Activated B cell treated with CpG ODN at 0.5 μM for 24 hours (primary cell): ENCODE data around the gene APOBEC4. TPM values are rescaled to one million over a fixed set of nuclear protein-coding genes. Genes with fewer than 3 reads are reported as not detected.

ENCODE experiments used
- ATAC-seq: fragments of 200-7000 bp; cut with Tn5 transposase; one replicate; pipeline ENCODE4 v1.10.0; 2021; ENCODE audit warnings: low read depth, mild to moderate bottlenecking, moderate library complexity
- CTCF ChIA-PET: fragments of 350-600 bp; sonication (Branson Sonifier 250); formaldehyde crosslinking; loops from one replicate; lab custom pipeline; 2021; ENCODE audit warnings: antibody characterized with exemption; lab: Charles Lee
- POLR2A ChIA-PET: fragments of 350-600 bp; sonication (Branson Sonifier 250); formaldehyde crosslinking; loops from one replicate; lab custom pipeline; 2021; ENCODE audit warnings: antibody characterized with exemption; lab: Charles Lee
- DNase-seq: peaks from one replicate; pipeline ENCODE4 v3.0.0; 2022
- H3K27ac Mint-ChIP-seq: one replicate; pipeline ENCODE4 v1.8.0; 2020; ENCODE audit warnings: mixed read lengths
- H3K27me3 Mint-ChIP-seq: one replicate; pipeline ENCODE4 v1.8.0; 2021; ENCODE audit warnings: mixed read lengths
- H3K36me3 Mint-ChIP-seq: one replicate; pipeline ENCODE4 v1.8.0; 2021; ENCODE audit warnings: low read depth, mixed read lengths
- H3K4me1 Mint-ChIP-seq: one replicate; pipeline ENCODE4 v1.8.0; 2021; ENCODE audit warnings: mixed read lengths
- H3K4me3 Mint-ChIP-seq: one replicate; pipeline ENCODE4 v1.8.0; 2020; ENCODE audit warnings: mild to moderate bottlenecking, mixed read lengths
- H3K9me3 Mint-ChIP-seq: one replicate; pipeline ENCODE4 v1.8.0; 2020; ENCODE audit warnings: mixed read lengths
- intact Hi-C: fragments of 100-400 bp; cut with micrococcal nuclease; formaldehyde crosslinking; loops from one replicate; pipeline ENCODE4 v1.15.1; 2024
- total RNA-seq: library from RNA; stranded (reverse); gene quantifications from 2 replicates; pipeline ENCODE4 v1.2.3, GENCODE V29; 2022
- TF ChIP-seq, protein P1 (sequence below): fragments of 200-600 bp; IDR thresholded peaks from one replicate; pipeline ENCODE4 v1.8.0; 2022; ENCODE audit warnings: antibody characterized with exemption, mild to moderate bottlenecking

Gene APOBEC4
- total RNA-seq, 1 donor from 2014 or later = not detected

- H3K4me3 Mint-ChIP-seq = no peak overlapping the region
- no peaks in the 10 kb centered on the region for H3K36me3 Mint-ChIP-seq
- intact Hi-C loops = loop anchor here (10.0 kb wide), 1 partner anchor 1043 kb away; no protein-coding TSS in a partner anchor
- ChIA-PET CTCF (interaction anchor here (2.7 to 6.2 kb wide), 3 partner anchors 33 to 570 kb away, joined by 7 to 284 read pairs (median 55); no protein-coding TSS in a partner anchor), POLR2A (no interaction called here)
- peaks cover 12% of the 10 kb centered on the region for H3K27me3 Mint-ChIP-seq
- DNase-seq (no peak), ATAC-seq (no peak)
- TF ChIP-seq, protein P1, sequence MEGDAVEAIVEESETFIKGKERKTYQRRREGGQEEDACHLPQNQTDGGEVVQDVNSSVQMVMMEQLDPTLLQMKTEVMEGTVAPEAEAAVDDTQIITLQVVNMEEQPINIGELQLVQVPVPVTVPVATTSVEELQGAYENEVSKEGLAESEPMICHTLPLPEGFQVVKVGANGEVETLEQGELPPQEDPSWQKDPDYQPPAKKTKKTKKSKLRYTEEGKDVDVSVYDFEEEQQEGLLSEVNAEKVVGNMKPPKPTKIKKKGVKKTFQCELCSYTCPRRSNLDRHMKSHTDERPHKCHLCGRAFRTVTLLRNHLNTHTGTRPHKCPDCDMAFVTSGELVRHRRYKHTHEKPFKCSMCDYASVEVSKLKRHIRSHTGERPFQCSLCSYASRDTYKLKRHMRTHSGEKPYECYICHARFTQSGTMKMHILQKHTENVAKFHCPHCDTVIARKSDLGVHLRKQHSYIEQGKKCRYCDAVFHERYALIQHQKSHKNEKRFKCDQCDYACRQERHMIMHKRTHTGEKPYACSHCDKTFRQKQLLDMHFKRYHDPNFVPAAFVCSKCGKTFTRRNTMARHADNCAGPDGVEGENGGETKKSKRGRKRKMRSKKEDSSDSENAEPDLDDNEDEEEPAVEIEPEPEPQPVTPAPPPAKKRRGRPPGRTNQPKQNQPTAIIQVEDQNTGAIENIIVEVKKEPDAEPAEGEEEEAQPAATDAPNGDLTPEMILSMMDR = no peak
- H3K27ac Mint-ChIP-seq = no peak overlapping the region
- peaks cover 3% of the 10 kb centered on the region for H3K4me1 Mint-ChIP-seq
- no peaks in the 10 kb centered on the region for H3K9me3 Mint-ChIP-seq
Measured at GRCh38 chr1:183652107-183652506, 1.0 kb downstream of the APOBEC4 start.

DNA sequence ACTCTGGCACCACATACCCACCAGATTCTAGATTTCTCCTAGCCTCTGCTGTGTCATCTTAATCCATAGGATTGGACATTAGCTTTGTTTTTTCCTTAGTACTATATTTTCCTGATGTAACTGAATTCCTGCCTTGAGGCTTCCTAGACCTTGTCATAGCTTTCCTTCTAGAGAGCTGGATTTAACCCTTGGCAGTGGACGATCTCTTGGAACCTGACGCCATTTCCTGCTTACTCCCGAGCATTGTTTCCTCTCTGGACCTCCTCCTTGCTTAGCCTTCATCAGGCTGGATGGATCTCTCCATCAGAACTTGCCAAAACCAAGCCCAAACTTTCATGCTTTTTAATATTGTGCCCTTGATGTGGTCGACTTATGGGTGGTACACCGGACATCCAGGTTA lies 1.5 kb downstream of the APOBEC4 start:
- Mint-ChIP-seq H3K9me3 (no peaks in the 10 kb centered on the region), H3K27me3 (peaks cover 12% of the 10 kb centered on the region), H3K4me1 (peaks cover 3% of the 10 kb centered on the region), H3K36me3 (no peaks in the 10 kb centered on the region), H3K27ac (no peak overlapping the region), H3K4me3 (no peak overlapping the region)
- TF ChIP-seq, protein P1 = no peak
- intact Hi-C loops = loop anchor here (10.0 kb wide), 1 partner anchor 1043 kb away; no protein-coding TSS in a partner anchor
- CTCF ChIA-PET = interaction anchor here (6.2 kb wide), 1 partner anchor 264 kb away, joined by 284 read pairs; no protein-coding TSS in a partner anchor
- ATAC-seq (no peak), DNase-seq (no peak)
- POLR2A ChIA-PET = no interaction called here

- CTCF ChIA-PET = interaction anchor here (3.0 kb wide), 1 partner anchor 268 kb away, joined by 12 read pairs; no protein-coding TSS in a partner anchor
- no peaks in the 10 kb centered on the region for H3K36me3 Mint-ChIP-seq
Measured at GRCh38 chr1:183648042-183648441, 5.1 kb downstream of the APOBEC4 start.

DNA sequence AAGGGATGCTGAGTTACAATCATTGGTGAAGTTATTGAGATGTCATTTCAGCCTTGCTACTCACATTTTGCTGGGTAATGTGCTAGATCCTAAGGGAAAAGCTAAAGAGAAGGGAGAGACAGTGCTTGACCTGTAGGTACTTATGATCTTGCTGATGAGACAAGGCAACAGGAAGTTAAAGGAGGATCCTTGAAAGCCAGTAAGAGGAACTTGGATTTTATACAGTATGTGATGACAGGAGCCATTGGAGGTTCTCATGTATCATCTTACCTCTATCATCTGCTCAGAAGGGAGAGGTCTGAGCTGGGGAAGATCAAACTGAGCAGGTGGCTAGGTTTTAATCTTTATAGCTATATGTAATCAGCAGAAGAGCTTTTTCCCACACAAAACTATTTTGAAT lies 6.3 kb downstream of the APOBEC4 start:
- POLR2A ChIA-PET = no interaction called here
- Mint-ChIP-seq H3K4me3 (no peak overlapping the region), H3K9me3 (no peaks in the 10 kb centered on the region)

More at GRCh38 chr1:183648042-183648441, 5.1 kb downstream of the APOBEC4 start:
- DNase-seq = no peak
- Mint-ChIP-seq H3K4me3 (no peak overlapping the region), H3K9me3 (no peaks in the 10 kb centered on the region), H3K4me1 (peaks cover 3% of the 10 kb centered on the region), H3K27me3 (peaks cover 17% of the 10 kb centered on the region), H3K27ac (no peak overlapping the region)
- ATAC-seq = no peak
- intact Hi-C loops = no loop called here
- TF ChIP-seq, protein P1 = no peak
- POLR2A ChIA-PET = interaction anchor here (0.6 kb wide), 1 partner anchor 13 kb away, joined by 5 read pairs; no protein-coding TSS in a partner anchor

GRCh38 chr1:183645531-183645930 lies 7.6 kb downstream of the APOBEC4 start:
- H3K4me1 Mint-ChIP-seq = no peaks in the 10 kb centered on the region
- intact Hi-C loops = no loop called here
- no peak for ATAC-seq
- DNase-seq = no peak
- H3K27ac Mint-ChIP-seq = no peak overlapping the region
- peaks cover 15% of the 10 kb centered on the region for H3K27me3 Mint-ChIP-seq
- H3K9me3 Mint-ChIP-seq = no peaks in the 10 kb centered on the region
- TF ChIP-seq, protein P1 = no peak
- no peak overlapping the region for H3K4me3 Mint-ChIP-seq
- no peaks in the 10 kb centered on the region for H3K36me3 Mint-ChIP-seq
- CTCF ChIA-PET = interaction anchor here (1.1 to 3.4 kb wide), 2 partner anchors 10 to 270 kb away, joined by 4 to 15 read pairs; no protein-coding TSS in a partner anchor
- POLR2A ChIA-PET = no interaction called here

More for the DNA sequence above, 6.3 kb downstream of the APOBEC4 start:
- no peak for DNase-seq
- Mint-ChIP-seq H3K4me1 (no peaks in the 10 kb centered on the region), H3K27ac (no peak overlapping the region), H3K27me3 (peaks cover 16% of the 10 kb centered on the region), H3K36me3 (no peaks in the 10 kb centered on the region)
- CTCF ChIA-PET = interaction anchor here (1.4 to 3.4 kb wide), 2 partner anchors 9 to 269 kb away, joined by 7 to 15 read pairs; no protein-coding TSS in a partner anchor
- no peak for ATAC-seq
- intact Hi-C loops = no loop called here
- TF ChIP-seq, protein P1 = no peak
